D721Med (cell line): ENCODE measurements around the gene ABI3.

Experiments used
- DNase-seq: peaks from one replicate; pipeline ENCODE4 v3.0.0; 2011; ENCODE audit warnings: low spot score; ENCODE audit not compliant: insufficient read length
- FAIRE-seq: peaks from 2 replicates; lab custom pipeline; 2011; peaks lifted over from hg19 to GRCh38; lab: Jason Lieb, UNC
- CTCF ChIP-seq: IDR thresholded peaks from 2 replicates; pipeline ENCODE4 v1.5.1; 2012; ENCODE audit warnings: mild to moderate bottlenecking, control low read depth; ENCODE audit not compliant: insufficient read depth; ENCODE audit errors: missing control alignments

Gene ABI3

GRCh38 chr17:49226771-49227435, 16.4 kb downstream of the ABI3 start:
- no peak for FAIRE-seq
- DNase-seq, result no peak
- no peak for TF ChIP-seq CTCF

- FAIRE-seq (no peak), DNase-seq (peak; percentile 94)
- peak; percentile 98 for TF ChIP-seq CTCF
These were observed 17.1 kb downstream of the ABI3 start for GRCh38 chr17:49227436-49228261.

- FAIRE-seq, result no peak
- DNase-seq, result no peak
- TF ChIP-seq CTCF, result no peak
These were observed 18.7 kb downstream of the ABI3 start for GRCh38 chr17:49229076-49229804.

GRCh38 chr17:49229805-49230600, 19.5 kb downstream of the ABI3 start:
- no peak for FAIRE-seq
- no peak for DNase-seq
- TF ChIP-seq CTCF, result no peak

GRCh38 chr17:49230636-49231562, 20.4 kb downstream of the ABI3 start, which contains the start of gene PHOSPHO1:
TSS of gene PHOSPHO1 (minus strand) at chr17:49230787. CDS start at chr17:49226691, 4,096 bp downstream.
- DNase-seq, result peak; percentile 95
- TF ChIP-seq CTCF, result no peak
- no peak for FAIRE-seq

- no peak for TF ChIP-seq CTCF
- DNase-seq (no peak), FAIRE-seq (no peak)
These were observed 21.0 kb downstream of the ABI3 start for GRCh38 chr17:49231563-49231894.
